ENCODE results near the gene PNPLA3. TPM values are rescaled to one million over a fixed set of nuclear protein-coding genes. Genes with fewer than 3 reads are reported as not detected.

The PNPLA3 gene
- total RNA-seq, 1 donor from 2014 or later: not detected

DNA sequence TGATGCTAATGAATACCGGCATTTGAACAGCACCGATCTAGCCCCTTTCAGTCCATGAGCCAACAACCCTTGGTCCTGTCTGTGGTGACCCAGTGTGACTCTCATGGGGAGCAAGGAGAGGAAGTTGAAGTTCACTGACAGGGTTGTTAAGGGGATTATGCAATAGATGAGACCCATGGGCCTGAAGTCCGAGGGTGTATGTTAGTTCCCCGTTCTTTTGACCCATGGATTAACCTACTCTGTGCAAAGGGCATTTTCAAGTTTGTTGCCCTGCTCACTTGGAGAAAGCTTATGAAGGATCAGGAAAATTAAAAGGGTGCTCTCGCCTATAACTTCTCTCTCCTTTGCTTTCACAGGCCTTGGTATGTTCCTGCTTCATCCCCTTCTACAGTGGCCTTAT, 4.9 kb downstream of the PNPLA3 start:
- intact Hi-C loops (cut with DNase I): no loop called here
- no peaks in the 10 kb centered on the region for H3K36me3 ChIP-seq
- peaks cover 0 to 9% of the 10 kb centered on the region in 2 donors for H3K4me1 ChIP-seq
- no peak for DNase-seq (ENCODE audit: low spot score in 2 of 2)
- H3K27me3 ChIP-seq: peaks cover 14% of the 10 kb centered on the region
- no peaks in the 10 kb centered on the region for H3K9me3 ChIP-seq
- no peak overlapping the region for H3K4me3 ChIP-seq
- no peak for TF ChIP-seq CTCF (IDR thresholded peaks at IDR 0.05)
- H3K27ac ChIP-seq: no peak overlapping the region

GRCh38 chr22:43928908-43929307, 5.3 kb downstream of the PNPLA3 start:
- TF ChIP-seq CTCF (IDR thresholded peaks at IDR 0.05): no peak
- intact Hi-C loops (cut with DNase I): no loop called here
- Histone ChIP-seq H3K27ac (no peak overlapping the region), H3K9me3 (no peaks in the 10 kb centered on the region), H3K4me1 (peaks cover 0 to 5% of the 10 kb centered on the region in 2 donors), H3K4me3 (no peak overlapping the region), H3K27me3 (peaks cover 12% of the 10 kb centered on the region), H3K36me3 (no peaks in the 10 kb centered on the region)
- no peak for DNase-seq (ENCODE audit: low spot score in 2 of 2)

- intact Hi-C loops (cut with DNase I): no loop called here
- Histone ChIP-seq H3K4me3 (no peak overlapping the region), H3K27ac (no peak overlapping the region), H3K9me3 (no peaks in the 10 kb centered on the region), H3K27me3 (no peaks in the 10 kb centered on the region), H3K36me3 (no peaks in the 10 kb centered on the region), H3K4me1 (no peaks in the 10 kb centered on the region)
- DNase-seq (ENCODE audit: low spot score in 2 of 2): no peak
- no peak for TF ChIP-seq CTCF (IDR thresholded peaks at IDR 0.05)
Measured at GRCh38 chr22:43931771-43932170, 8.2 kb downstream of the PNPLA3 start.

DNA sequence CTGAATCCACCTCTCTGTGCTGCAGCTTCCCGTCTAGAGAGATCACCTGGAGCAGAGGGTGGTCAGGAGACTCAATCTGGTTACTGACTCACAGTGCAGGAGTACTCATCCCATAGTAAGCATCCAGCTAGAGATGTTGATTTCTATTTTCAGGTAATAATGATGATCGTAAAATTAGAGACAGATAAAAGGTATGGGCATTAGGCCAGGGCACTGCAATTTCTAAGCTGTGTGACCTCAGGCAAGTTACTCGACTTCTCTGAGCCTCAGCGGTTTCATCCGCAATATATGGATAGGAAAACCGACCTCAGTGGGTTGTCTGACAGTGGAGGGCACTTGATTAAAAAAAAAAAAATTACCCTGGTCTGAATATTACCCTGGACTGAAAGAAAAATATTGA, 17.8 kb downstream of the PNPLA3 start:
- TF ChIP-seq CTCF (IDR thresholded peaks at IDR 0.05): no peak
- Histone ChIP-seq H3K27ac (no peak overlapping the region), H3K9me3 (no peaks in the 10 kb centered on the region), H3K27me3 (no peaks in the 10 kb centered on the region), H3K4me1 (no peaks in the 10 kb centered on the region), H3K36me3 (no peaks in the 10 kb centered on the region), H3K4me3 (no peak overlapping the region)
- intact Hi-C loops (cut with DNase I): no loop called here
- no peak for DNase-seq (ENCODE audit: low spot score in 2 of 2)

- Histone ChIP-seq H3K27me3 (no peaks in the 10 kb centered on the region), H3K4me3 (no peak overlapping the region), H3K27ac (no peak overlapping the region), H3K4me1 (no peaks in the 10 kb centered on the region), H3K9me3 (no peaks in the 10 kb centered on the region), H3K36me3 (no peaks in the 10 kb centered on the region)
- TF ChIP-seq CTCF (IDR thresholded peaks at IDR 0.05): no peak
- intact Hi-C loops (cut with DNase I): no loop called here
- no peak for DNase-seq (ENCODE audit: low spot score in 2 of 2)
Measured at GRCh38 chr22:43944670-43945430, 21.2 kb downstream of the PNPLA3 start.
